GM21737 (cell line): ENCODE data around the gene SCN2B.

Experiments used
- ATAC-seq: cut with Tn5 transposase; IDR thresholded peaks from one replicate; pipeline ENCODE4 v1.9.1; 2021; ENCODE audit warnings: mild to moderate bottlenecking, moderate library complexity; ENCODE audit not compliant: unreplicated experiment

SCN2B gene

GRCh38 chr11:118136341-118136740 lies 40.1 kb downstream of the SCN2B start:
- no peak for ATAC-seq

DNA sequence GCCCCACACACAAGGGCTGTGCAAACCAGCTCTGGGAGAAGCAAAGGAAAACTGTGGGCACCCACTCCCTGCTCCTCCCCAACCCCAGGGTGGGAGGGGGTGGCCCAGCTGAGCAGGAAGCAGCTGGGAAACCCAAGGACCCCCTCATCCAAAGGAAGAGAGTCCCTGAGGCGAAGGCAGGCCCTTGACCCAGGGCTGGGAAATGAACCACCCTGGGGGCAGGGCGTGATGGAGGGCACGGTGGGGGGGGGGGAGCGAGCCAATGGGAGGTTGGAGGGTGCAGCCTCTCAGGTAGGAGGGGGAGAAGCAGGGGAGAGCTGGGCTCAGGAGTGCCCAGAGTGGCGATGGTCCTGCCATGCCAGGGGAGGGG lies 40.7 kb downstream of the SCN2B start:
- ATAC-seq, result no peak

- ATAC-seq, result no peak
These were observed 41.2 kb downstream of the SCN2B start for GRCh38 chr11:118135051-118135795.

DNA sequence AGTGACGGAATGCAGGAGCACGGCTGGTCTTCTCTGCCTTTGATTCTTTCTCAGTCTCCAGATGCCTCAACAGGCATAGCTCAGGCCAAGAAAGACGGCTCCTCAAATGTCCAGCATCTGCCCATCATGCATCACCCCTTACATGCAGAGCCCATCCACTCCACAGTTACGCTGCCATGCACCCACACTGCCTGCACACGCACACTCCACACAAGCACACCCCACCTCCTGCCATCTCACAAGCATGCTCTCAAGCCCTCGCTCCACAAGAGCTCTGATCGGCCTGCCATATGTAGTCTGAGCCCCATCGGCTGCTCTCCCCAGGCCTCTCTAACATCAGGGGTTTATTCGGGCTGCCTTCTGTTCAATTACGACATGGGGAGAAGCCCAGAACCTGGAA lies 42.6 kb downstream of the SCN2B start:
- ATAC-seq, result no peak

DNA sequence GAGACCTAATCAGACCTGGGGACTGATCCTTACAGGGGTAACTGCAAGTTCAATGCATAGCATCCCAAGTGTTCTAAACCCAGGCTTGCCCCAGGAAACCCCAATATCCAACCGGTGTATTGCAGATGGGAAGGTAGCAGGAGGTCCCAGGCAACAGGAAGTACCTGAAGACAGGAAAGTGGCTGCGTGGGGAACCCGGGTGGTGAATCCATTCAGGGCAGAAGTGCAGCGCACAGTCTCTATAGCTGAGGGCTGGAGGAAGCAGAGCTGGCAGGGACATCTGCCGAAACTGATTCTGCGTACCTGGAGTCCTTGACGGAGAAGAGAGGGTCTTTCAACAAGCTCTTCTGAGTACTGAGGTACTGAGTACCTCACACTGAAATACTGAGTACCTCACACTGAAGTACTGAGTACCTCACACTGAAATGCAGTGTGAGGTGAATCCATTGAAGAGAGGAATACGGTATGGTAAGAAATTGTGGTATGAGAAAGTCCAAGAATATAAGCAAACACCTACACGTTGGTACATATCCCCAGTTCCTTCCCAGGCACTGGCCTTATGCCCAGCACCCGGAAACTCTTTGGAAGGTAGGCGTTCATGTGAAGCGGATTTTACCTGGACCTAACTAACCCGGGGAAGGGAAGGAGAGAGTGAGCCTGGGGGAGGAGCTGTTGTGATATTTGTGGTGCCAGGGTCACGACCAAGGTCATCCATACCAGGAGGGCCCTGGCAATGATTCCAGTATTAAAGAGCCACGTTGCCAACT lies 43.9 kb downstream of the SCN2B start:
- no peak for ATAC-seq

- ATAC-seq, result no peak
These were observed 46.8 kb downstream of the SCN2B start for GRCh38 chr11:118129471-118130172.

GRCh38 chr11:118128721-118129470 lies 47.5 kb downstream of the SCN2B start:
- no peak for ATAC-seq

DNA sequence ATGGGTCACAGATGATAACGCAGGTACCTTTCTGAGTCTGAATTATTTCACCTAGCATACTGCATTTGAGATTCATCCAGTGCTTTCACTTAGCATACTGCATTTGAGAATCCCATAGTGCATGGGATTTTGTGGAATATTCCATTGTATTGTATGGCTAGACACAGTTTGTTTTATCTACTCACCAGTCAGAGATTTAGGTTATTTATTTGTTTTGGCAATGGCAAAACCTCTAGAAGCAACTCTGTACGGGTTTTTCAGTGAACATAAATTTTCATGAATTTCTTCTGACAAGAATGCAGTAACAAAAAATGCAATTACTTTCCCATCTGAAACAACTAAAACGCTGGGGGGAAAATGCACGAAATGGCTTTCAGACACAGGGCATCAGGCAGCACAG lies 48.1 kb downstream of the SCN2B start:
- no peak for ATAC-seq

DNA sequence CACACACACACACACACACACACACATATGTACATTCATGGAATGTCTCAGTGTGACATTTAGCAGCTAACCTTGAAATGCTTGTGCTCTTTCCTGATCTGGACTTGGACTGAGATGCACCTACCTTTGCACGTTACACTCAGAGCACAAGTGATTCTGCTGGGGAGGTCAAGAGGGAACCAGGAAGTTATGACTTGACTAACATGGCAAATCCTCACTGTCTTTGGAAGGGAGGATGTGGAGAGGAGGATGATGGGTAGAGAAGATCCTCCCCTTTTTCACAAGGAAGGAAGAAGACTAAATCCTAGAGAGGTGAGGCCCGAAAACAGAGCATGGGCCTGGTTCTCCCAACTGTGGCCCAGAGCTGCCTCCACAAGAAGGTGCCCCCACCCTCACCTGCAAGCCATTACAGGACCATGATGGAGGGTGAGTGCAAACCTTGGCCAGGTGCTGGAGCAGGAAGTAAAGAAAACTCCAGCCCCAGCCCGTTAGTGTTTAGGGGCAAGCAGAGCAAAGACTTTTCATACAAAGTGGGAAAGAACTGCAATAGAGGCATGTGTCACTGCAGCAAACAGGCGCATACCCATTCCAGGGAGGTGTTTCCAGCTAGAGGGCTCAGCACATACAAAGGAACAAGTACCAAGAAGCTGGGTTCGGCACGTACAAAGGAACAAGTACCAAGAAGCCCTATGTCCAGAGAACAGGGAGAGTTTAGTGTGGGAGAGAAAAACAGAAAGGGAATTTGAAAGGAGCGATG lies 50.2 kb downstream of the SCN2B start:
- no peak for ATAC-seq

- no peak for ATAC-seq
These were observed 51.4 kb downstream of the SCN2B start for GRCh38 chr11:118124929-118125535.

DNA sequence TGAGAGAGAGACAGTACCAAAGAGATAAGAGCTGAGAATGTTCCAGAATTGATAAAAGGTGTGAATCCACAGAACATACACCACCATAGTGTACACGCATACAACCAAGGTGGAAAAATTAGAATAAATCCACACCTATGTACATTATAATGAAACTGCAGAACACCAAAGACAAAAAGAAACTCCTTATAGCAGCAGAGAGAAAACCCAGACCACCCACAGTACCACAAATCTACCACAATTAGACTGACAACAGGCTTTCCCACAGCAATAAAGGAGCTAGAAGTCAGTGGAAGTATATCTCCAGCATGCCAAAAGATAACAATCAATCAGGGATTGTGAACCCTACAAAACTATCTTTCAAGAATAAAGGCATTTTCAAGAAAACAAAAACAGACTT lies 55.6 kb downstream of the SCN2B start:
- no peak for ATAC-seq

DNA sequence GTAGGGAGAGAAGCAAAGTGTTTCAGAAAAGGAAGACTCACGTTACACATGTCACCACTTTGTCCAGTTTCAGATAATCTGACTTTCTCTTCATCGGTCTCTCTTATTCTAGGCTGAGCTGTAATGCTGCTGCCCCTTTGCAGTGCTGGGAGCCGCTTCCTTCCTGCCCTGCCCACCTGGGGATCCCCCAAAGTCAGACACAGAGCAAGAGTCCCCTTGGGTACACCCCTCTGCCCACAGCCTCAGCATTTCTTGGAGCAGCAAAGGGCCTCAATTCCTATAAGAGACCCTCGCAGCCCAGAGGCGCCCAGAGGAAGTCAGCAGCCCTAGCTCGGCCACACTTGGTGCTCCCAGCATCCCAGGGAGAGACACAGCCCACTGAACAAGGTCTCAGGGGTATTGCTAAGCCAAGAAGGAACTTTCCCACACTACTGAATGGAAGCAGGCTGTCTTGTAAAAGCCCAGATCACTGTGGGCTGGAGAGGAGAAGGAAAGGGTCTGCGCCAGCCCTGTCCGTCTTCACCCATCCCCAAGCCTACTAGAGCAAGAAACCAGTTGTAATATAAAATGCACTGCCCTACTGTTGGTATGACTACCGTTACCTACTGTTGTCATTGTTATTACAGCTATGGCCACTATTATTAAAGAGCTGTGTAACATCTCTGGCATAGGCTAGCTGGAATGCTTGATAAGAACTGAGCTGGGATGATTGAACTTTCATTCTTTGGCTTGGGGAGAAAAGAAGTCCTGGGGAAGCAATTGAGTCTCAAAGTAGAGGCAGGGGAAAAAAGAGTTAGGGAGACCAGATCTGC lies 58.4 kb downstream of the SCN2B start:
- peak; percentile 81 for ATAC-seq

DNA sequence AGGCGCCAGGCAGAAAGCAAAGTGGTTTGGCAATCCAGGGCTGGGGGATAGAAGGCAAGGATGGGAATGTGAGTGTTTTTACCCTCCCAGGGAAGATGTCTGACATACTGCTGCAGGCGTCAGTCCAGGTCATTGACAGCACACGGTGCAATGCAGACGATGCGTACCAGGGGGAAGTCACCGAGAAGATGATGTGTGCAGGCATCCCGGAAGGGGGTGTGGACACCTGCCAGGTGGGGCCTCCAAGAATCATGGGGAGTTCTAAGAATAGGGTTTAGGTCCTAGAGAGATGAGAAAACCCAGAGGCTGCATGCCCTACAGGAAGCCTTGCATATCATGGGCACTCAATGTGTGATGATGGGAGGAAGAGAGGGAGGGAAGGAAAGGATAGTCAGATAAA lies 61.4 kb downstream of the SCN2B start:
- no peak for ATAC-seq

- ATAC-seq, result no peak
These were observed 62.2 kb downstream of the SCN2B start for GRCh38 chr11:118114266-118114665.

DNA sequence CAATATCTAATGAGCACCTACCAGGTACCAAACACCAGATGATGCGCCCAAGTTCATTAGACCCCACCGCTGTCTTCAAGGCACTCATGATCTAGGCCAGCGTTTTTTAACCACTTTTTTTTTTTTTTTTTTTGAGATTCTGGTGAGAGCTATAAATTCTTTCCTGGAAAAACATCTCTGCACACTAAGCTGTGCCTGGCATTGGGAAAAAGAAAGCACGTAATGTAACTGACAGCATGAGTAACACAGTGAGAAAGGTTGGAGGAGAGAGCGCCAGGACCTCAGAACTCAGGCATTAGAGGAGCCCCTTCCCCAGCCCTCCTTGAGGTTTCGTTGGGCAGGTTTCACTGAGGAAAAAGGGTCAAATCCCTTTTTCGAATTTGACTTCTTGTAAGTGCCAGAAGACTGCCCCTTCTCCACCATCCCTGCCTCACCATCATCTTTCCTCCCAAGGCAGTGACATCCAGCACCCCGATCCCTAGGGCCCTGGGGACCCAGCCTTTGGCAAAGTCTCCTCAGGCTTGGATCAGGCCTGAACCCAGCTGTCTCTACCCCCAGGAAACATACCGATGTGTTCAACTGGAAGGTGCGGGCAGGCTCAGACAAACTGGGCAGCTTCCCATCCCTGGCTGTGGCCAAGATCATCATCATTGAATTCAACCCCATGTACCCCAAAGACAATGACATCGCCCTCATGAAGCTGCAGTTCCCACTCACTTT lies 63.6 kb downstream of the SCN2B start:
- no peak for ATAC-seq
